Astrocyte (in vitro differentiated cells and primary cell): ENCODE data around the gene C16orf86. TPM values are rescaled to one million over a fixed set of nuclear protein-coding genes. Genes with fewer than 3 reads are reported as not detected.

Source experiments
- DNase-seq: peaks from one replicate; pipeline ENCODE4 v3.0.0-alpha.2; 2010; ENCODE audit warnings: low read depth
- FAIRE-seq: peaks from 2 replicates; lab custom pipeline; 2011; peaks lifted over from hg19 to GRCh38; lab: Jason Lieb, UNC
- H2AFZ ChIP-seq: 2 replicates; pipeline ENCODE4 v1.6.0; 2012; ENCODE audit warnings: low read depth, low read length, inconsistent platforms
- H3K27ac ChIP-seq: 2 replicates; pipeline ENCODE4 v1.5.1; 2011; ENCODE audit warnings: low read depth, low read length, inconsistent platforms
- H3K27me3 ChIP-seq: 2 replicates; pipeline ENCODE4 v1.6.0; 2011; ENCODE audit warnings: low read length, inconsistent platforms; ENCODE audit not compliant: insufficient read depth
- H3K36me3 ChIP-seq: 2 replicates; pipeline ENCODE4 v1.5.1; 2011; ENCODE audit warnings: low read length, inconsistent platforms; ENCODE audit not compliant: insufficient read depth
- H3K4me1 ChIP-seq: 2 replicates; pipeline ENCODE4 v1.5.1; 2011; ENCODE audit warnings: low read length, inconsistent platforms; ENCODE audit not compliant: insufficient read depth
- H3K4me2 ChIP-seq: 2 replicates; pipeline ENCODE4 v1.6.0; 2012; ENCODE audit warnings: low read length, inconsistent platforms
- H3K4me3 ChIP-seq: 2 replicates; pipeline ENCODE4 v1.5.1; 2011; ENCODE audit warnings: low read depth, mild to moderate bottlenecking, low read length, inconsistent platforms; ENCODE audit not compliant: insufficient read depth
- H3K79me2 ChIP-seq: 2 replicates; pipeline ENCODE4 v1.6.0; 2012; ENCODE audit warnings: mild to moderate bottlenecking, low read length, inconsistent platforms; ENCODE audit not compliant: insufficient read depth
- H3K9ac ChIP-seq: 2 replicates; pipeline ENCODE4 v1.6.0; 2012; ENCODE audit warnings: mild to moderate bottlenecking, low read length, inconsistent platforms
- H3K9me3 ChIP-seq: 2 replicates; pipeline ENCODE4 v1.5.1; 2012; ENCODE audit warnings: low read depth, mild to moderate bottlenecking, low read length, inconsistent platforms; ENCODE audit not compliant: insufficient read depth
- H4K20me1 ChIP-seq: 2 replicates; pipeline ENCODE4 v1.6.0; 2012; ENCODE audit warnings: low read length, inconsistent platforms; ENCODE audit not compliant: insufficient read depth
- H3K27ac Mint-ChIP-seq: one replicate; pipeline ENCODE4 v1.8.0; 2021; ENCODE audit warnings: mild to moderate bottlenecking, mixed read lengths; ENCODE audit not compliant: unreplicated experiment
- H3K27me3 Mint-ChIP-seq: one replicate; pipeline ENCODE4 v1.8.0; 2021; ENCODE audit warnings: low read depth, mixed read lengths; ENCODE audit not compliant: unreplicated experiment
- H3K36me3 Mint-ChIP-seq: one replicate; pipeline ENCODE4 v1.8.0; 2021; ENCODE audit warnings: low read depth, mixed read lengths; ENCODE audit not compliant: unreplicated experiment
- H3K4me1 Mint-ChIP-seq: one replicate; pipeline ENCODE4 v1.8.0; 2021; ENCODE audit warnings: low read depth, mixed read lengths; ENCODE audit not compliant: unreplicated experiment
- H3K4me3 Mint-ChIP-seq: one replicate; pipeline ENCODE4 v1.8.0; 2021; ENCODE audit warnings: mild to moderate bottlenecking, moderate library complexity, mixed read lengths; ENCODE audit not compliant: unreplicated experiment
- H3K9me3 Mint-ChIP-seq: one replicate; pipeline ENCODE4 v1.8.0; 2021; ENCODE audit warnings: mild to moderate bottlenecking, mixed read lengths; ENCODE audit not compliant: unreplicated experiment
- CTCF ChIP-seq: IDR thresholded peaks from 2 replicates; pipeline ENCODE4 v1.5.1; 2011; ENCODE audit warnings: low read depth, mild to moderate bottlenecking, inconsistent platforms, low read length, moderate library complexity; ENCODE audit not compliant: insufficient read depth
- EZH2 ChIP-seq: IDR thresholded peaks from 2 replicates; pipeline ENCODE4 v1.6.1; 2012; ENCODE audit warnings: mild to moderate bottlenecking, low read length, inconsistent platforms; ENCODE audit not compliant: insufficient read depth
- total RNA-seq: library from RNA; stranded (reverse); gene quantifications from 2 replicates; pipeline ENCODE4 v1.2.1, GENCODE V29; 2021

C16orf86 gene
- total RNA-seq, 1 donor from 2014 or later, result 0.32 TPM

DNA sequence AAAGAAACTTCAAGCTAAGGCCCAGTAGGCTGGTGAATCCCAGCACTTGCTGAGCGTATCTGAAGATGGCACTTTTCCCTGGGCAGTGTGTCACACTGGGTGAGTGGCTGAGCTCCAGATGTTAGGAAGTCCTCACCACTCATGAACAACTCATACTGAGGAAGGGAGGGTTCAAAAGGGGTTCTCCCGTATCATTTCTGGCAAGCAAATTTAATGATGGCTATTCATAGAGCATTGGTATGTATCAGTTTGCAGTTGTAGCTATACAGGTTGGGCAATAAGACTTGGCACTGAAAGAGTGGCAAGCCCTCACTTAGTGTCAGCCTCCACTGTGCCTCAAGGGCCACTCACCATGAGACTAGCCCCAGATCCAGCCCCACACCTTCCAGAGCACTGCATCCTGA lies 41.8 kb downstream of the C16orf86 start:
- Histone ChIP-seq H3K9me3 (no peaks in the 10 kb centered on the region), H3K4me1 (no peaks in the 10 kb centered on the region), H3K9ac (no peak overlapping the region), H3K79me2 (peaks cover 66% of the 10 kb centered on the region), H4K20me1 (peaks cover 67% of the 10 kb centered on the region), H2AFZ (no peak overlapping the region), H3K4me3 (no peak overlapping the region), H3K27me3 (no peaks in the 10 kb centered on the region), H3K36me3 (peaks cover 1% of the 10 kb centered on the region), H3K27ac (no peak overlapping the region), H3K4me2 (no peak overlapping the region)
- peaks cover 5% of the 10 kb centered on the region for H3K36me3 Mint-ChIP-seq
- H3K4me3 Mint-ChIP-seq, result no peak overlapping the region
- FAIRE-seq, result no peak
- no peak overlapping the region for H3K27ac Mint-ChIP-seq
- H3K27me3 Mint-ChIP-seq, result no peaks in the 10 kb centered on the region
- no peak for DNase-seq
- H3K9me3 Mint-ChIP-seq, result no peaks in the 10 kb centered on the region
- TF ChIP-seq CTCF (no peak), EZH2 (no peak)
- H3K4me1 Mint-ChIP-seq, result peaks cover under 1% of the 10 kb centered on the region

- H3K27ac ChIP-seq, result no peak overlapping the region
- peaks cover 2% of the 10 kb centered on the region for H3K4me1 Mint-ChIP-seq
- peaks cover 67% of the 10 kb centered on the region for H4K20me1 ChIP-seq
- H3K9ac ChIP-seq, result no peak overlapping the region
- no peak overlapping the region for H3K4me2 ChIP-seq
- H3K4me1 ChIP-seq, result no peaks in the 10 kb centered on the region
- H3K36me3 Mint-ChIP-seq, result peaks cover 6% of the 10 kb centered on the region
- peaks cover 2% of the 10 kb centered on the region for H3K36me3 ChIP-seq
- no peaks in the 10 kb centered on the region for H3K27me3 Mint-ChIP-seq
- FAIRE-seq (no peak), DNase-seq (no peak)
- H3K4me3 Mint-ChIP-seq, result no peak overlapping the region
- no peaks in the 10 kb centered on the region for H3K9me3 Mint-ChIP-seq
- H3K27me3 ChIP-seq, result no peaks in the 10 kb centered on the region
- no peak overlapping the region for H2AFZ ChIP-seq
- no peaks in the 10 kb centered on the region for H3K9me3 ChIP-seq
- no peak overlapping the region for H3K4me3 ChIP-seq
- TF ChIP-seq CTCF (no peak), EZH2 (no peak)
- peaks cover 67% of the 10 kb centered on the region for H3K79me2 ChIP-seq
- no peak overlapping the region for H3K27ac Mint-ChIP-seq
Measured at GRCh38 chr16:67709050-67709449, 42.4 kb downstream of the C16orf86 start.

DNA sequence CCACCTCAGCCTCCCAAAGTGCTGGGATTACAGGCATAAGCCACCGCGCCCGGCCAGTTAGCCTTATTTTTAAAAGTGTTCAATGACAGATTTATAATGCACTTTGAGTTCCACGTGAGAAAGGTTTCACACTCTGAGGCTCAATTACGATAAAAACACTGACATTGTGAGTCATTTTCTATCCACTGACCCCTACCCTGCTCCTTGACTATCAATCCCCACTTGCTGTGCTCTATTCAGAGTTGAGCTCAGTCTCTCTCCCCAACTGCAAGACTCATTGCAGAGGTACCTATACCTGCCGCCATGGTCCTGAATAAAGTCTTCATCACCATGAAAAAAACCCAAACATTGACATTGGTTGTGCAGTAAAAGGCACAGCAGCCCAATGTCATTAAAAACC lies 44.0 kb downstream of the C16orf86 start:
- FAIRE-seq (no peak), DNase-seq (no peak)
- H4K20me1 ChIP-seq, result peaks cover 60% of the 10 kb centered on the region
- no peaks in the 10 kb centered on the region for H3K9me3 Mint-ChIP-seq
- peaks cover 6% of the 10 kb centered on the region for H3K36me3 Mint-ChIP-seq
- no peak overlapping the region for H3K27ac Mint-ChIP-seq
- H2AFZ ChIP-seq, result no peak overlapping the region
- H3K4me3 Mint-ChIP-seq, result no peak overlapping the region
- H3K9ac ChIP-seq, result no peak overlapping the region
- TF ChIP-seq EZH2, result no peak
- TF ChIP-seq CTCF, result no peak
- H3K9me3 ChIP-seq, result no peaks in the 10 kb centered on the region
- H3K4me2 ChIP-seq, result no peak overlapping the region
- H3K27me3 ChIP-seq, result no peaks in the 10 kb centered on the region
- H3K4me3 ChIP-seq, result no peak overlapping the region
- peaks cover 2% of the 10 kb centered on the region for H3K36me3 ChIP-seq
- no peaks in the 10 kb centered on the region for H3K27me3 Mint-ChIP-seq
- H3K27ac ChIP-seq, result no peak overlapping the region
- peaks cover 2% of the 10 kb centered on the region for H3K4me1 Mint-ChIP-seq
- H3K79me2 ChIP-seq, result peaks cover 69% of the 10 kb centered on the region
- H3K4me1 ChIP-seq, result no peaks in the 10 kb centered on the region
